ENCODE data around the gene FSCN2.

FSCN2 gene

DNA sequence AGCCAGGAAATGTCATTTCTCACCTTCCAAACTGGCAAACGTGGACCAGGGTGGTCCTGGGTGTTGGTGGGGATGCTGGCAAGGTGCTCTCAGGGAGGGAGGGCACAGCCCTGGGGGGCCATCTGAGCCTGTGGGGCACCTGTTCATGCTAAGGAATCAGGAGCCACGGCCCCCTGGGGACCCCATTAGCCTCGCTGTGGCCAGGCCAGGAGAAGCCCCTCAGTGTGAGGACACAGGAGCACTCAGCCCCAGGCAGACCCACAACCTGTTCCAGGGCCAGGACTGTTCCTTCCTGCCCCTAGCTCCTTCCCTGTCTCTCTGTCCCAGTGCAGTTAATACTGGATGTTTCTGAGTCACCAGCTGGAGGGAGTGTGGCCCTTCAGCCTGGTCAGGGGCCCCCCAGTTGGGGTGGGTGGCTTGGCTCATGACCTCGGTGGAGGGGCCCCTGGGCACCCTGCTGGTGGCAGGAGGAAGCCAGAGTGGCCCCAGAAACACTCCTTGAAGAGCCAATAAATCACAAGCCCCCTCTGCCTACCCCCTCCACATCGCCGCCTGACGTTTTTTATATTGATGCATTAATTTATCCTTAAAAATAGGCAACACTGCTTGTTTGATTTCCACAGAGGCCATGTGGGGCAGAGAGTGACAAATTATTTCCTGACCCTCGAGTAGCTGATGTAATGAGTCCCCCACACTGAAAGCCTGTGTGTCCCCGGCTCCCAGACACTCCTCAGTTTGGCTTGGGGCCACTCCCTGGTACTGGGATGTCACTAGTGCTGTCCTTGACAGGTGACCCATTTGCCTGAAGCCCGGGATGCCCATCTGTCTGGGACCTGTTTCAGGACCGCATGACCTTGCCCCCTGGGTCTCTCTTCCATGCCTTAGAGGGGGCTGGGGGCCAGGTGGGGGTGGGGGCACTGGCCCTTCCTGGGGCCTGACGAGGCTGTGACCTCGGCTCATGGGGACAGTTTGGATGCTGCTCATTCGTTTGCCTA lies 37.9 kb upstream of the FSCN2 start:
- no peak for DNase-seq

DNA sequence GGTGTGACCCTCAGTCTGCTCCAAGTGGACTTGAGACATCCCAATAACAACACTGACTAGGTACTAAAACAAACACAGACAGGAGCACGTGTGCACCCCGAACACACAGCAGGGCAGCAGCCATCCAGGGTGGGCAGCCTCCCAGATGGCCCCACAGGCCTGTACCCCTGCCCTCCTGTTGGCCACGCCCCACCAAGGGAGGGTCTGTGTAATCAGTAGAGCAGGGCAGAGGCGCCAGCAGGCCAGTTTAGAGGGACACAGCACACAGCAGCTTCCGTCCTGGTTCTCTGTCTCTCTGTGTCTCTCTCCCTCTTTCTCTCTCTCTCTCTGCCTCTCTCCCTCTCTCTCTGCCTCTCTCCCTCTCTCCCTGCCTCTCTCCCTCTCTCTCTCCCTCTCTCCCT lies 37.0 kb upstream of the FSCN2 start:
- no peak for DNase-seq

DNA sequence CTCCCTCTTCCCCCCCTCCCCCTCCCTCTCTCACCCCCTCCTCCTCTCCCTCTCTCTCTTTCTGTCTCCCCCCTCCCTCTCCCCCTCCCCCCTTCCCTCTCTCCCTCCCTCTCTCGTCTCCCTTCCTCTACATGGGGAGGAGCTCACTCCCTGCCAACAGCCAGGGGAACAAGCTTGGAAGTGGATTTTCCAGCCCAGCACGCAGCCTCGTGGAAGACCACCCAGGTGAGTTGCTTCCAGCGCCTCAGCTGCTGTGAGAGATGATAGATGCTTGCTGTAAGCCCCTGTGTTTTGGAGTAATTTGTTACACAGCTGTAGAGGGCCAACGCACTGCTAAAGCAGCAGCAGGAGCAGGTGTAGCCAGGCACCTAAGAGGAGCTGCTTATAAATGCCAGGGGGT lies 36.4 kb upstream of the FSCN2 start:
- no peak for DNase-seq

GRCh38 chr17:81492202-81492601 lies 36.0 kb upstream of the FSCN2 start:
- DNase-seq, result no peak

- no peak for DNase-seq
These were observed 35.5 kb upstream of the FSCN2 start for GRCh38 chr17:81492706-81493105.

DNA sequence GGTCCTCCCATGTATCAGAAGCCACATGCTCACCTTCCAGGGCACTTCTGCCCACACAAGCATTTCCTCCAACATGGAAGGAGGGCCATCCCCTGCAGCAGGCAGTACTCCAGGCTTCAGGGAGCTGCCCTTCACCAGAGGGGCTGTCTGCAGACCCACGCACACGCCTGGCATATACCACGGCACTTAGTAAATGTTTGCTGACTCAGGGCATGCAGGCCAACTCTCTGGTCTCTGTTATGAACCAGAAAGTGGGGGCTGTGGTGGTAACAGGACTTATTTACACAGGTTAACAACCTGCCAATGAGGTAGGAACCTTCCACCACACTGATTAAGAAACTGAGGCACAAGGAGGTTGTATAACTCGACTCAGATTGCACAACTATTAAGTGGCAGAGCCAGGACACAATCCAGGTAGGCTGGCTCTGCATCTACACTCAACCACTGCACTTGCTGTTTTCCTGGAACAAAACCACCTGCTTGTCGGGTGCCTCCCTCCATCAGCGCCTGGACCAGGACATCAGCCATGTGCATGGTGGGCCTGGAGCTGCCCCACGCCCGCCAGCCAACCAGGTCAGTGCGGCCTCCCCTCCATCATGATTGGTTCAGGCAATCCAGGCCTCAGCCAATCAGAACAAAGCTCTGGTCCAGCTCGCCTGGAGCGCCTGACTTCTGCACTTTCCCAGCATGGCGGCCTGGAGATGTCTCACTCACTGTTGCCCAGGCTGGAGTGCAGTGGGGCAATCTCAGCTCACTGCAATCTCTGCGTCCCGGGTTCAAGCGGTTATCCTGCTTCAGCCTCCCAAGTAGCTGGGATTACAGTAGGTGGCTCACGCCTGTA lies 34.8 kb upstream of the FSCN2 start:
- DNase-seq, result no peak

DNA sequence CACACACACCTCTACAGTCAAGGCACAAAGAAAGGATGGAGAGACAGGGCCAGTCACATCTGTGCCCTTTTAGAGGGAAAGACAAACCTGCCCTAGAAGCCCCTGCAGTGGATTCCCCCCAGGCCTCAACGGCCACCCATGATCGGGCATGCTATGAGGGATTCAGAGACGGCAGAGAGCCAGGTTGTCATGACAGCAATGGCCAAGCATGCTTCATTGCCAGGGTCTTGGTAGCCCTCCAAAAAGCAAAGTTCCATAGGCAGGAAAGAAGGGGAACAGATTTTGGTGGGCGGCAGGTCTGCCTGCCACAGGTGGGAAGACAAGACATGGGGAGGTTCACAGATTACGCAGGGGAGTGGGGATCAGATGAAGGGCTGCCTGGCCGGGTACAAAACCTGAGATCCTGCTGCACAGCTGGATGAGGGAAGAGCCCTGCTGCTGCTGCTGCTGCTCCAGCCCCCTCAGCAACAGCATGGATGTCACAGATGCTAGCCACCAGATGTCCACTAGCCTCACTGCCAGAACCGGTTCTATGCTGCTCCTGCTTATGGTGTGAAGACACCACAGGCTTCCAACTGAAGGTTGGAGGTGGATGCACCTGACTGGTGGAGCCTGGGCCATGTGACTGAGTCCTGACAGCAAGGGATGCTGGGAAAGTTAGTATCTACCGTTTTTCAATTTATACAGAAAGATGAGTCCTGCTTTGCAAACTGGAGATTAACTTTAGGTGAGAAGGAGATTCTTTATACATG lies 33.4 kb upstream of the FSCN2 start:
- no peak for DNase-seq

- DNase-seq, result no peak
These were observed 29.1 kb upstream of the FSCN2 start for GRCh38 chr17:81498953-81499600.

GRCh38 chr17:81499601-81499970 lies 28.6 kb upstream of the FSCN2 start:
- no peak for DNase-seq

GRCh38 chr17:81500047-81500446 lies 28.1 kb upstream of the FSCN2 start:
- DNase-seq, result no peak

DNA sequence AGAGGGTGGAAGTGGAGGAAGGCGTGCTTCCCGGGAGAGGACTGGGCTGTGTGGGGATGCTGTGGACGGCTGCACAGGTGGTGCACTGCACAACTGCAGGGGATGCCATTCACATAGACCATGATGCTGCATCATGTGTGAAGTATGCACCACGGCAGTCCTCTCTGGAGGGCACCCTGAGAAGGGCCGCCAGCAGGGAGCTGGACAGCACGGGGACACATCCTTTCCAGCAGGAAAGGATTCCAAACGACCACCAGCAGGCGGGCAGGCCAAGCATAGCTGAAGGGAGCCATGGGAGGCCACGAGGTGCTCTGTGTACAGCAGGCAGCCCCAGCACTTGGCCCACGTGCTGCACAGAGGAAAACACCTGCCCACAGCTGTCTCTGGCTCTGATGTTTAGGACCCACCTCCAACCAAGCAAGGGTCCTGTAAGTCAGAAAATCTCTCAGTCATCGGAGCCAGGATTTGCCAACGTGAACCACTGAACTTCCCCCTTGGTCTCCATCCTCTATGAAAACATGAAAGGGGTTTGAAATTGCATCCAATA lies 25.6 kb upstream of the FSCN2 start:
- no peak for DNase-seq

- DNase-seq, result no peak
These were observed 24.6 kb upstream of the FSCN2 start for GRCh38 chr17:81503619-81504018.

GRCh38 chr17:81508639-81509206 lies 19.5 kb upstream of the FSCN2 start:
- DNase-seq, result peak; percentile 48 to 56

DNA sequence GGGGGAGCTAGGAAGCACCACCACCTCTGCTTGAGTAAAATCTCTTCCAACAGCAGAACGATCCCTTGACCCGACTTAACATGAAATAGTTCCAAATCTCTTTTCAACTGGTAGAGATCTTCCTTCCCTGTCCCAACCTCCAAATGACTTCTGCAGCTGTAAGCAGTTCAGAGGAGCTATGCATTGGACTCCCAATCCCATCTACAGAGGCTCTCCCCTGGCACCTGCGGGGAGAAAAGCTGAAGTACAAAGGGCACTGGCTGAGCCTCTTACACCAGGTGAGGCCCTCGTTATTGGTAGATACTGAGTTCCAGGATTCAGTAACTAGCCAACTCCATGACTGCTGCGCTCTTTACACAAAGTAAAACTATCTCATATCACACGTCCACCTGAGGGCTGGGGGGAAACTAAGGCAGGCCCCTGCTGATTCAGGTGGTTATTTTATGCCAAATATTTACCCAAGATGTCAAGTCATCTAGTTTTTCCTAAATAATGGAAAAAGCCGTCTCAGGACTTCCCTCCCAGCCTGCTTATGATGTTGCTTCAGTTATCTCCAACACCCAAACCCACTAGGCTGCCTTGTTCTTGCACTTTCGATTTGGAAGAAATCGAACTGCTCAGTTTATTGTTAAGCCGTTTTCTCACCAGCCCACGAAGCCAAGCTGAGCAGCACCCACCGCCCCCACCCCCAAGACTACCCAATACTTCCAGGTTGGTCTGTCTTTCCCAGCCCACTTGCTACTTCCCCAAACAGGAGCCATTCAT lies 18.8 kb upstream of the FSCN2 start:
- DNase-seq, result peak; percentile 54

GRCh38 chr17:81509972-81510784 lies 18.0 kb upstream of the FSCN2 start:
- DNase-seq, result peak in 1 of 2 experiments; percentile 39

GRCh38 chr17:81510785-81511553 lies 17.2 kb upstream of the FSCN2 start:
- peak; percentile 52 to 59 for DNase-seq

GRCh38 chr17:81511554-81511803 lies 16.7 kb upstream of the FSCN2 start:
- peak in 1 of 2 experiments; percentile 48 for DNase-seq

GRCh38 chr17:81511804-81512561 lies 16.2 kb upstream of the FSCN2 start:
- DNase-seq, result peak; percentile 51 to 60

All from activated T-cell treated with anti-CD3 and anti-CD28 coated beads, Interleukin-2, amount 50 U/mL, for 48 hours (primary cell).